Keratinocyte (primary cell): ENCODE measurements around the gene LSAMP. TPM values are rescaled to one million over a fixed set of nuclear protein-coding genes. Genes with fewer than 3 reads are reported as not detected.

Experiments
- DNase-seq: peaks from one replicate; pipeline ENCODE4 v3.0.0-alpha.2; 2011; ENCODE audit warnings: low read depth, missing footprints, low spot score
- FAIRE-seq: peaks from 2 replicates; lab custom pipeline; 2011; peaks lifted over from hg19 to GRCh38; lab: Jason Lieb, UNC
- H2AFZ ChIP-seq: 2 replicates; pipeline ENCODE4 v1.6.0; 2012; ENCODE audit warnings: low read length, control low read depth, inconsistent platforms; ENCODE audit not compliant: control insufficient read depth
- H3K27ac ChIP-seq: 2 replicates; pipeline ENCODE4 v1.5.1; 2011; ENCODE audit warnings: low read length; ENCODE audit not compliant: control insufficient read depth, insufficient read depth
- H3K27me3 ChIP-seq: 3 replicates; pipeline ENCODE4 v1.6.0; 2011; ENCODE audit warnings: low read length; ENCODE audit not compliant: control insufficient read depth, insufficient read depth; ENCODE audit errors: extremely low read depth
- H3K36me3 ChIP-seq, 2 experiments: 2 replicates in 1 of 2; 3 replicates in 1 of 2; pipeline ENCODE4 v1.5.1; 2011; ENCODE audit warnings: low read length in 2 of 2, mild to moderate bottlenecking in 1 of 2; ENCODE audit not compliant: control insufficient read depth in 2 of 2, insufficient read depth in 2 of 2; ENCODE audit errors: extremely low read depth in 1 of 2
- H3K4me1 ChIP-seq: 3 replicates; pipeline ENCODE4 v1.5.1; 2011; ENCODE audit warnings: low read length; ENCODE audit not compliant: control insufficient read depth, insufficient read depth; ENCODE audit errors: extremely low read depth
- H3K4me2 ChIP-seq: 3 replicates; pipeline ENCODE4 v1.6.0; 2011; ENCODE audit warnings: low read depth, low read length; ENCODE audit not compliant: control insufficient read depth, insufficient read depth; ENCODE audit errors: extremely low read depth
- H3K4me3 ChIP-seq, 3 experiments: fragments of 200-600 bp in 1 of 3; sonication (generic) in 1 of 3; 2 replicates in 2 of 3; 3 replicates in 1 of 3; pipeline ENCODE4 v1.5.1; 2011 to 2016; ENCODE audit warnings: low read length in 3 of 3, mild to moderate bottlenecking in 3 of 3, control low read depth in 2 of 3, inconsistent platforms in 1 of 3, low read depth in 1 of 3, mixed read lengths in 1 of 3, mixed run types in 1 of 3, moderate library complexity in 1 of 3; ENCODE audit not compliant: control insufficient read depth in 2 of 3, insufficient read depth in 2 of 3; ENCODE audit errors: extremely low read depth in 1 of 3
- H3K79me2 ChIP-seq: 2 replicates; pipeline ENCODE4 v1.6.0; 2012; ENCODE audit warnings: low read length; ENCODE audit not compliant: control insufficient read depth, insufficient read depth
- H3K9ac ChIP-seq: 3 replicates; pipeline ENCODE4 v1.6.0; 2011; ENCODE audit warnings: low read length; ENCODE audit not compliant: control insufficient read depth, insufficient read depth; ENCODE audit errors: extremely low read depth
- H3K9me1 ChIP-seq: 3 replicates; pipeline ENCODE4 v1.6.0; 2011; ENCODE audit warnings: low read length; ENCODE audit not compliant: control insufficient read depth, insufficient read depth; ENCODE audit errors: extremely low read depth
- H3K9me3 ChIP-seq: 2 replicates; pipeline ENCODE4 v1.5.1; 2012; ENCODE audit warnings: low read depth, low read length; ENCODE audit not compliant: control insufficient read depth
- H4K20me1 ChIP-seq: 3 replicates; pipeline ENCODE4 v1.6.0; 2011; ENCODE audit warnings: low read length; ENCODE audit not compliant: control insufficient read depth, insufficient read depth; ENCODE audit errors: extremely low read depth
- CTCF ChIP-seq, 3 experiments: IDR thresholded peaks in 1 of 3; conservative IDR thresholded peaks in 1 of 3; optimal IDR thresholded peaks in 1 of 3; 2 replicates in 2 of 3; 3 replicates in 1 of 3; pipeline versions ENCODE3 to v1.5.1; 2011; ENCODE audit warnings: low read length in 3 of 3, mild to moderate bottlenecking in 3 of 3, moderate library complexity in 2 of 3, control low read depth in 1 of 3, inconsistent platforms in 1 of 3; ENCODE audit not compliant: insufficient read depth in 2 of 3; ENCODE audit errors: extremely low read depth in 1 of 3
- EZH2 ChIP-seq: IDR thresholded peaks from one replicate; pipeline ENCODE4 v1.6.1; 2012; ENCODE audit warnings: inconsistent platforms, mild to moderate bottlenecking, low read length, moderate library complexity
- dilution Hi-C: fragments of 300-500 bp; cut with MboI; formaldehyde crosslinking; loops from one replicate; pipeline ENCODE4 v1.7.0; 2020; ENCODE audit warnings: low sequenced_read_pairs; ENCODE audit not compliant: extremely low pct_ligation_motif_present
- polyA plus RNA-seq, 5 experiments: library from polyadenylated mRNA; depleted of rRNA in 3 of 5; stranded (reverse) in 3 of 5; stranded (forward) in 1 of 5; unstranded in 1 of 5; fragments of >200 nt; gene quantifications; 1 replicate in 1 of 5; 2 replicates in 3 of 5; 3 replicates in 1 of 5; pipeline versions ENCODE4 v1.2.1 to v1.2.3, GENCODE V29; 2011 to 2012; ENCODE audit warnings: missing spikeins in 2 of 5, low read depth in 1 of 5, low replicate concordance in 1 of 5

LSAMP gene
- polyA plus RNA-seq, 1 donor (not counting 4 experiments of a cell fraction or from before 2014, with no cell fraction given) = 0.12 TPM

- TF ChIP-seq CTCF (optimal IDR thresholded peaks at IDR 0.05 in 1 of 3, IDR thresholded peaks at IDR 0.05 in 1 of 3, conservative IDR thresholded peaks at IDR 0.05 in 1 of 3; ENCODE audit: extremely low read depth in 1 of 3, insufficient read depth in 2 of 3, low read length in 3 of 3) = no peak
- no peak for TF ChIP-seq EZH2
- H3K36me3 ChIP-seq = no peaks in the 10 kb centered on the region
- H2AFZ ChIP-seq = no peak overlapping the region
- no peak overlapping the region for H3K27ac ChIP-seq
- no peaks in the 10 kb centered on the region for H3K79me2 ChIP-seq
- H3K4me2 ChIP-seq = no peak overlapping the region
- H3K9ac ChIP-seq = no peak overlapping the region
- dilution Hi-C loops = no loop called here
- no peaks in the 10 kb centered on the region for H3K9me1 ChIP-seq
- DNase-seq (no peak), FAIRE-seq (no peak)
- H3K27me3 ChIP-seq = no peaks in the 10 kb centered on the region
- H3K4me1 ChIP-seq = no peaks in the 10 kb centered on the region
- peaks cover 2% of the 10 kb centered on the region for H3K9me3 ChIP-seq
- H3K4me3 ChIP-seq = no peak overlapping the region
- no peaks in the 10 kb centered on the region for H4K20me1 ChIP-seq
Measured at GRCh38 chr3:116393199-116393598, 52.1 kb downstream of the LSAMP start.

- FAIRE-seq = no peak
- dilution Hi-C loops = no loop called here
Measured at GRCh38 chr3:116392291-116392690, 53.0 kb downstream of the LSAMP start.

More at GRCh38 chr3:116392291-116392690, 53.0 kb downstream of the LSAMP start:
- Histone ChIP-seq H3K4me3 (no peak overlapping the region), H3K9ac (no peak overlapping the region), H3K9me1 (no peaks in the 10 kb centered on the region), H4K20me1 (no peaks in the 10 kb centered on the region), H2AFZ (no peak overlapping the region), H3K27me3 (no peaks in the 10 kb centered on the region), H3K9me3 (peaks cover 2% of the 10 kb centered on the region), H3K4me2 (no peak overlapping the region), H3K27ac (no peak overlapping the region), H3K36me3 (no peaks in the 10 kb centered on the region), H3K4me1 (no peaks in the 10 kb centered on the region), H3K79me2 (no peaks in the 10 kb centered on the region)
- no peak for DNase-seq
- TF ChIP-seq EZH2 (no peak), CTCF (optimal IDR thresholded peaks at IDR 0.05 in 1 of 3, IDR thresholded peaks at IDR 0.05 in 1 of 3, conservative IDR thresholded peaks at IDR 0.05 in 1 of 3; ENCODE audit: extremely low read depth in 1 of 3, insufficient read depth in 2 of 3, low read length in 3 of 3) (no peak)
